GM19043 (cell line): ENCODE data around the gene PACRGL.
"Not testable (repeated sequence)": the region's sequence is repeated elsewhere in the genome, so short reads cannot be mapped to it uniquely, and the experiment has no call there.

ENCODE experiments used
- ATAC-seq: cut with Tn5 transposase; IDR thresholded peaks from one replicate; pipeline ENCODE4 v1.9.1; 2021; ENCODE audit warnings: low read depth; ENCODE audit not compliant: unreplicated experiment

The PACRGL gene

DNA sequence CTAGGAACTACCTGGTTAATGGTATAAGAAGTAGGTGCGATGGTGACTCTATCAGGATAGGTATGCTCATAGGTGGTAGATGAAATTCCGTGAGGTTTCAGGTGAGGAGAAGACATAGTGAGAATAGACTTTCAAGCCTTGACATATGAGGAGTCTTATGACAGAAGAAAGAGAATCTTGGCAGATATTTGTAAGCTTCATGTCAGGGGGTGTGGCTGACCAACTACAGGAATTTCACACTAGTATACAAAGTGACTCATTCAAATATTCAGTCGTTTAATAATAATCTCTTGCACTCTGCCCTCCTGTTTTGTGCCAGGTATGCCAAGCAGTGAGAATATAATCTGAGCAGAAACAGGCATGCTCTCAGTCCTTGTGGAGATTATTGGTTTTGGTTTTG is 22.8 kb downstream of the PACRGL start:
- no peak for ATAC-seq

DNA sequence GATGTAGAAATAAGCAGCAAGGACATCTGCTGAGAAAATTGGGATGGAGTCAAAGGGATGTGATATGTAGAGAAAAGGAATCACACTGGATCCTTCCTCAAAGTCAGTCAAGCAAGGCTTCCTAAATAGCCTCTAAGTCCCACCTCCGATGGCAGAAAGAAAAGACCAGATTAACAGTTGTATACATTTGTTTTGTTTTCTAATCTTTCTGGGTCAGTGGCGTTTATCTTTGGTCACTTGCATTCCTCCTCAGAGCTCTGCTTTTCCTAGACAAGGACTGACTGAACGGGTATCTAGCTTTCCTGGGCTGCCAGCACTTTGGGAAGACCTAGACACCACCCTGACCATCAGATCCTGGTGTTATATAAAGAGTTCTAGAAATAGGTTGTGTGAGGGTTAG is 23.2 kb downstream of the PACRGL start:
- ATAC-seq: no peak

DNA sequence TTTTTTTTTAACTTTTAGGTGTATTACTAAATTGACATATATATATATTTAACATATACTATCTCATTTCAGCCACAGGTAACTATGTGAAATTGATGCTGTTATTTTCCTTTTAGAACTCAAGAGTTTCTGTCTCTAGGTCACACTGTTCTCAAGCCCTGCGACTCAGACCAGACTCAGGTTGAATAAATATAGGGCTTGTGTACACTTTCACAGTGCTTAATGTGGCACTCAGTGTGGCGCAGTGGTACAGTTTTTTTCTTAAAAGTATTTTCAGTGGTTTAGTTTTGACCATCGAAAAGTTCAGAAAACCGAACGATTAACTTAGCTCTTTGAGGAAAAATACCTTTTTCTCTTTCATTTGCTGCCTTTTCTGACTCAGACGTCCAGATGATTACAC is 24.7 kb downstream of the PACRGL start:
- peak; percentile 87 for ATAC-seq

DNA sequence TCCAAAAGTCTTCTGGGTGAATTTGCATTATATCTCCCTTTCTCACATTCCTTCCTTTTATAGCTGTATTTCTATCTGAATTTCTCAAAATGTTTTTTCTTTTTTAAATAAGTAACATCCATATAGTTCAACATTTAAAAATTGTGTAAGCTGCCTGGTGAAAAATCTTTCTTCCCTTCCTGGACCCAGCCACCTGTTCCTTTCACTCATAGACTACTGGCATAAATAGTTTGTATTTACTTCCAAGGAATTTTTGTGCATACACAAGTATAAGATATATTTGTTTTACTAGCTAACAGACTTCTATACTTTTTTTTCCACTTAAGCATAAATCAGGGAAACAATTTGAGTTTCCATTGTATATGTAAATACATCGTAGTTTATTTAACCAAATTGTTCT is 35.7 kb downstream of the PACRGL start:
- no peak for ATAC-seq

DNA sequence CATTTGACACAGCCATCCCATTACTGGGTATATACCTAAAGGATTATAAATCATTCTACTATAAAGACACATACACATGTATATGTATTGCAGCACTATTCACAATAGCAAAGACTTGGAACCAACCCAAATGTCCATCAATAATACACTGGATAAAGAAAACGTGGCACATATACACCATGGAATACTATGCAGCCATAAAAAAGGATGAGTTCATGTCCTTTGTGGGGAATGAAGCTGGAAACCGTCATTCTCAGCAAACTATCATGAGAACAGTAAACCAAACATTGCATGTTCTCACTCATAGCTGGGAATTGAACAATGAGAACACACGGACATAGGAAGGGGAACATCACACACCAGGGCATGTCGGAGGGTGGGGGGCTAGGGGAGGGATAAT is 45.7 kb downstream of the PACRGL start:
- not testable (repeated sequence) for ATAC-seq

DNA sequence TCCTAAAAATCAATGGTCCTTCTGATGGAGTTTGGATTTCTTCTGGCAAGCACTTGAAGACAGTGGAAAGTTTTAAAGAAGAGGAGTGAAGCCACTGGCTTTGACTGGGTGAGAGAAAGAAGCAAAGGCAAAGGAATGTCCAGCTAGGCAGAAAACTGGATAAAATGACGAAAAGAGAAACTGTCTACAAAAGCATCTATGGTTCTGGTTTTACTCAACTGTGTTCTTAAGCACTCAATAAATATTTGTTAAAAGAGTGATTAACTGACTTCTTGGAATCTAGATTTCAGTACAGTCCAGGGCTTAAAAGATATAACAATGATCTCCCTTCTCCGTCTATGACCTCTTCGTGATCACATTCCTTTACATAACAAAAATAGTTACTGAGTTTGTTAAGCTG is 52.4 kb downstream of the PACRGL start:
- no peak for ATAC-seq

DNA sequence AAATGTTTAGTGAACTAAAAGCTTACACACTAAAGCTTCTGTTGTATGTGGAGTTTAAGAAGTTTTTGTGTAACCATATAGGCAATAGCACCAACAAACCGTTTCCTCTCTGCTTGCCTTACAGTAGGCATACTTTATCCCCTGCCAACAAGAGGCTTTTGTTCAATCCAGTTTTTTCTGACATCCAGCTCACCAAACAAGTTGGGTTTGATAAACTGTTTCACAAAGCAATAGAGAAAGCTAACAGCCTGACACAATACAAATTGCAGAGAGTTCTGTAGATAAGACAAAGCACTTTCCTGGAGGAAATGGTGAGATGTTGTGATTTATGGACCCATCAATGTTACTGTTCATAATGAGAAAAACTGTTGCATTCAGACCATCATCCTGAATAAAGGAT is 53.8 kb downstream of the PACRGL start:
- no peak for ATAC-seq

DNA sequence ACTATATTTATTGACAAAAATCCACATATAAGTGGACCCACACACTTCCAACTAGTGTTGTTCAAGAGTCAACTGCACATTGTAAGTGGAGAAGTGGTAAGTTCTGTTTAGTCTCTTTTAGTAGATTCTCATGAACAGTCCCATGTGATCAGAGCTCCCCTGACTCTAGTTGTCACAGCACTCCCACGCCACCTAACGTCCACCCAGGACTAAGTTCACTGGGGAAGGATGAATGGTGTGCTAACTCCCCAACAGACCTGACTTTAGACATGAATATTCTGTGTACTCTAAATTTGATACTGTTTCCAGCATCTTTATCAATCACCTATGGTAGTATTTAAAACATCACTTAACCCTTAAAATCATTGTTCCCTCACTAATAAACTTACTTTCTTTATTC is 59.8 kb downstream of the PACRGL start:
- no peak for ATAC-seq

DNA sequence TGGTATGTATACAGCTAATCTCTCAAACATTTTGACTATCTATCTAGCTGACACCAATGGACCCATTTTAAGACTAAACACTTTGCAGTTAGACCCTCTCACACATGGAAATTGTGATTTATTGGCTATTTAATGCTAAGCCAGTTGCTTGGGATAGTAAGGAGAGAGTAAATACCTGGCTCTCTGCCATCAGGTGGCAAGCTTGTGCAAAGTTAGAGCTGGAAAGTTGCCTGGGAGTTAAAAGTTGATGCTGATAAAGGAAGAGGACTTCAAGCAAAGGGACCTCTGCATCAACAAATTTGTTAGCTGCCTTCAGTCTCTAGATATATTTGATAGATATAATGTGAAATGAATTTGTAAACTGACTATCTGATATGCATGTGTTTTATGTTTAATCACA is 61.1 kb downstream of the PACRGL start:
- no peak for ATAC-seq

DNA sequence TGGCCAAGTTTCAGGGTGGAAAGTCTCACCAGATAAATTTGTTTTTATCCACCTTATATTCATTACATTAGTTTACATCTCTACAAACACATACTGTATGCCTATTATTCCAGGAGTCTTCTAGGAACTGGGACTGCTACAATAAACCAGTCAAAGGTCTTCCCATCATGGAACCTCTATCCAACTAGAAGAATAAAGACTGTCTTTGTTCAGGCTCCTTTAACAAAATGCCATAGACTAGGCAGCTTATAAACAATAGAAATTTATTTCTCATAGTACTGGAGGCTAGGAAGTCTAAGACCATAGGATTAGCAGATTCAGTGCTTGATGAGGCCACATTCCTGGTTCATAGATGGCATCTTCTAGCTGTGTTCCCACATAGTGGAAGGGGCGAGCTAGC is 61.6 kb downstream of the PACRGL start:
- no peak for ATAC-seq

DNA sequence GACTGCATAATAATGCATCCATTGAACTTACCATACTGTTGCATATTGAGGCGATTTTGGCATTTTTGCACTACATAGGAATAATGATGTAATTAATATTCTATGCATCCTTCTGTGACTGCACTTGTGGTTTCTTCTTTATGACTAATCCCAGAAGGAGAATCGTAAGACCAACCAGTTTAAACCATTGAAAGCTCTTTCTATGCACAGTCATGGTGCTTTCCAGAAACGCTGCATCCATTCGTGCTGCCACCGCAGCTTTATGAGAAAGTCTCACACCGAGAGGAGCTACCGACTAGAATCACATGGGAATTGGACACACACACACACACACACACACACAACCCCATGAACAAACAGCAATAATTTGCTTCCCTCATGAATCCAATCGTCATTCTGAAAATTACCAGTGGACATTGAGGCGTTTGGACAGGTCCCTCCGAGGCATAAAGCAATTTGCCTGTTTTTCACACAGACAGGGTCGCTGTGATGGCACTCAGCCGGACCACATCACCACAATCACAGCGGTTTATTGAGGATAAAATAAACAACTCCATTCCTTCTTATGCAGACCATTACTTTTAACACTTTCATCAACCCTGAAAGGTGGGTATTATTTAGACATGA is 64.2 kb downstream of the PACRGL start:
- ATAC-seq: no peak

DNA sequence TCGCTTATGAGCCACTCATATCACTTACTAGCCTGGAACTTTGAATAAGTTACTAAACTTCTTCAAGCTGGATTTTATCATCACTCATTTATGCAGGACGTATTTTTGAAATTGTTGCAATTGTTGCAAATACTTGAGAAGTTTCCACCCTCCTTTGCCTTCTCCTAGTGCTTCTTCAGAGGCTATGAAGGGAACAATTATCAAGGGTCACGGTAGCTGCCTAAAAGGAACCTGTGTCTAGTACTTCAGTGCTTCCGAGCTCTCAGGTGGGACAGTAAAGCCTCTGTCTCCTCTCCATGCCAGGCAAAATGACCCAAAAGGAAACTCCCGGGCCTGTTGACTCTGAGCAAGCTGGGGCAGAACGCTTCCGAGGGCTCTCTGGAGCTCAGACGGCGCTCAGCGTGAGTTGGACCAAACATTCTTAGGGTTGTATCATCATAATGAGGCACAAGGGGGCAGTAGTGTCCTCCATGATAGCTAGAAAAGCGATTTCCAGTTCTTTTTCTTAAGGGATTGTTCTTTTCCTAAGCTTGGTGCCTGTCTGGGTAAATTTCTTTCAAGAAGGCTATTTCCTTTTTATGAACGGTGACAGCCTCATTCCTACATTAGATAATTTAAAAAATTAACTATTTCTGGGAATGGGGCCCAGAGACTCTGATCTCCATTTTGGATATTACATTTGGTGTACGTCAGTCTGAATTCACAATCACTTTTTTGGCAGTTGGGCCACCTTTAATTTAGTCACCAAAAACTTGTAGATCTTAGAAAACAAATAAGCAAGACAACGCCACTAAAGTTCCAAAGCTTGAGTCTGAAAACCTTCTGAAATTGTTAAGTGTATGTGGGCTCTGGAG is 73.1 kb downstream of the PACRGL start:
- ATAC-seq: no peak

DNA sequence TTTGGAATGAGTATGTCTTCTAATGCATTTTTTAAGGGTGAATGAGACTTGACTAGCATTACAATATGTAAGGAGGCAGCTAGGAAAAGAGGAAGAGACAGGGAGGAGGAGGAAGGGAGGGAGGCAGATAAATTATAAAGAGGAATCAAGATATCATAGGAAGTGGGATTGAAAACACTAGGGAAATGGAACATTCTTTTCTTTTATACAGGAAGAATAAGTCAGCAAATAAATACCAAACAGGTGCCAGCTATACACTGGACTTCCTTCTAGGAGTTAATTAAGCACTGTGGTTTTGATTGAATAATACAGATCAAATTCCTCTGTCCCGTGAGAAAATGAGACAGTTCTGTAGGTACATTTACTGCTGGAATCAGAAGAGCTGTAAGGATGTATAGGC is 78.6 kb downstream of the PACRGL start:
- no peak for ATAC-seq

DNA sequence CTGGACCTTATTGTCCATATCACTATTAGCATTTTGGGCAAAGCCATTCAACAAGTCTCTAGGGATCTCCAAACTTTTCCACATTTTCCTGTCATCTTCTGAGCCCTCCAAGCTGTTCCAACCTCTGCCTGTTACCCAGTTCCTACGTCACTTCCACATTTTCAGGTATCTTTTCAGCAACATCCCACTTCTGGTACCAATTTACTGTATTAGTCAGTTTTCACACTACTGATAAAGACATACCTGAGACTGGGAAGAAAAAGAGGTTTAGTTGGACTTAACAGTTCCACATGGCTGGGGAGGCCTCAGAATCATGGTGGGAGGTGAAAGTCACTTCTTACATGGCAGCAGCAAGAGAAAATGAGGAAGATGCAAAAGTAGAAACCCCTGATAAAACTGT is 82.9 kb downstream of the PACRGL start:
- ATAC-seq: not testable (repeated sequence)

DNA sequence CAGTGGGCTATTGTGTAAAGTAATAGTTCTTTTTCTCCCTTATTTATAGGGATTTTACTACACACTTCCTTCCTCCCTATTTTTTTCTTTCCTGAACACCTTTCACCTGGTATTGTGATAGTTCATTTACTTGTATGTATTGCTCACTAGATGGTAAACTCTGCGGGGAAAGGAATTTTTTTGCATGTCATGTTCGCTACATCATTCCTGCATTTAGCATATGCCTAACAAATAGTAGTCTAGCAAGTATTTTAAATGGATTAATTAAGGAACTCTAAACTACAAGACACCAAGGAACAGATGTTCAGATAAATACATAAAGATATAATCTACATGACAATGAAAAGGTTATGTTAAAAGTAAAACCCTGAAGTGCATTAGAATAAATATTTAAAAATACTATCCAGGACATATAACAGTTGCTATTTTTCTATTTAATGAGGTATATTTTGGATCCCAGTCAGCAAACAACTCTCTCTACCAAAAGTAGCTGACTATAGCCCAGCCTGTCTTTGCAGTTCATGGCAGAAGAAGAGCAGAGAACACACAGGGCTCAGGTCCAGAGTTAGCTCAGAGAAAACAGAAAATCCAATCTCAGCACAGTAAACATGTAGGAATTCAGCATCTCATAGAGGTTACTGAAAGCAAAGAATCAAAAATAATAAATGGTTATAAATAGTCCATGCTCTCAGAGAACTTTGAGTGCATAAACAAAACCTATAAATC is 87.8 kb downstream of the PACRGL start:
- no peak for ATAC-seq
